HG03565 (cell line): ENCODE measurements around the gene TUFT1.
"Not testable (repeated sequence)": the region's sequence is repeated elsewhere in the genome, so short reads cannot be mapped to it uniquely, and the experiment has no call there.

Experiments used
- ATAC-seq: cut with Tn5 transposase; IDR thresholded peaks from one replicate; pipeline ENCODE4 v1.9.1; 2021; ENCODE audit warnings: mild to moderate bottlenecking, moderate library complexity; ENCODE audit not compliant: unreplicated experiment

The TUFT1 gene

GRCh38 chr1:151613282-151613780, 73.2 kb downstream of the TUFT1 start:
- no peak for ATAC-seq

GRCh38 chr1:151615711-151616504, 75.8 kb downstream of the TUFT1 start:
- ATAC-seq = no peak

- no peak for ATAC-seq
Measured at GRCh38 chr1:151616505-151616849, 76.4 kb downstream of the TUFT1 start.

GRCh38 chr1:151618003-151618402, 77.9 kb downstream of the TUFT1 start:
- ATAC-seq = no peak

- ATAC-seq = no peak
Measured at GRCh38 chr1:151618470-151618869, 78.4 kb downstream of the TUFT1 start.

- ATAC-seq = not testable (repeated sequence)
Measured at GRCh38 chr1:151618996-151619395, 78.9 kb downstream of the TUFT1 start.

GRCh38 chr1:151619489-151620093, 79.5 kb downstream of the TUFT1 start:
- no peak for ATAC-seq

GRCh38 chr1:151620286-151620685, 80.2 kb downstream of the TUFT1 start:
- ATAC-seq = no peak

GRCh38 chr1:151621351-151621750, 81.2 kb downstream of the TUFT1 start:
- no peak for ATAC-seq

GRCh38 chr1:151624783-151625182, 84.7 kb downstream of the TUFT1 start:
- no peak for ATAC-seq

- ATAC-seq = no peak
Measured at GRCh38 chr1:151626740-151627334, 86.7 kb downstream of the TUFT1 start.

GRCh38 chr1:151629278-151629677, 89.2 kb downstream of the TUFT1 start:
- no peak for ATAC-seq
